IMR-90 (cell line): ENCODE results near the gene CLDN19. TPM values are rescaled to one million over a fixed set of nuclear protein-coding genes. Genes with fewer than 3 reads are reported as not detected.

Experiments
- ATAC-seq: fragments of 200-7000 bp; cut with Tn5 transposase; 2 replicates; pipeline ENCODE4 v1.9.1; 2020; ENCODE audit warnings: low read depth, mild to moderate bottlenecking, moderate library complexity
- BruUV-seq: library from RNA; stranded (reverse); fragments of 400-500 nt; replicated peaks from 2 replicates; lab custom pipeline; 2021; lab: Mats Ljungman, UMichigan
- CTCF ChIA-PET: fragments of 300-600 bp; formaldehyde crosslinking; extraction: SDS; loops from one replicate; lab custom pipeline; 2021; ENCODE audit warnings: antibody characterized with exemption; lab: Yijun Ruan, JAX
- POLR2A ChIA-PET: fragments of 300-600 bp; sonication (Branson Sonifier 250); formaldehyde crosslinking; loops from one replicate; lab custom pipeline; 2022; ENCODE audit warnings: antibody characterized with exemption; ENCODE audit not compliant: unreplicated experiment; lab: Charles Lee
- DNase-seq: peaks from one replicate; pipeline ENCODE4 v3.0.0; 2013
- H2AFZ ChIP-seq: replicated peaks from 2 replicates; pipeline ENCODE3; 2013; ENCODE audit warnings: low read length, mild to moderate bottlenecking; ENCODE audit not compliant: poor library complexity
- H2AK5ac ChIP-seq: 2 replicates; pipeline ENCODE4 v1.6.1; 2013; ENCODE audit warnings: low read depth, low read length, inconsistent platforms
- H2AK9ac ChIP-seq: replicated peaks from 2 replicates; pipeline ENCODE3; 2013; ENCODE audit warnings: mild to moderate bottlenecking, low read depth, low read length, moderate library complexity; ENCODE audit not compliant: poor library complexity
- H2BK120ac ChIP-seq: 2 replicates; pipeline ENCODE4 v1.6.1; 2013; ENCODE audit warnings: low read depth, low read length, inconsistent platforms
- H2BK15ac ChIP-seq: 3 replicates; pipeline ENCODE4 v1.6.1; 2013; ENCODE audit warnings: low read depth, low read length, inconsistent platforms
- H2BK20ac ChIP-seq: 2 replicates; pipeline ENCODE4 v1.6.1; 2013; ENCODE audit warnings: low read depth, mild to moderate bottlenecking, inconsistent platforms, low read length, moderate library complexity
- H2BK5ac ChIP-seq: 2 replicates; pipeline ENCODE4 v1.6.1; 2013; ENCODE audit warnings: mild to moderate bottlenecking, low read depth, low read length, inconsistent platforms; ENCODE audit not compliant: poor library complexity, severe bottlenecking
- H3K14ac ChIP-seq: replicated peaks from 2 replicates; pipeline ENCODE4 v1.6.1; 2013; ENCODE audit warnings: low read depth, low read length, inconsistent platforms
- H3K18ac ChIP-seq: 2 replicates; pipeline ENCODE4 v1.6.1; 2013; ENCODE audit warnings: low read depth, low read length, control low read depth
- H3K23ac ChIP-seq: 2 replicates; pipeline ENCODE4 v1.6.1; 2013; ENCODE audit warnings: low read depth, low read length, inconsistent platforms
- H3K27ac ChIP-seq: 2 replicates; pipeline ENCODE4 v1.5.1; 2013; ENCODE audit warnings: mild to moderate bottlenecking, control low read depth, low read length; ENCODE audit not compliant: insufficient read depth
- H3K27me3 ChIP-seq: 2 replicates; pipeline ENCODE4 v1.6.1; 2013; ENCODE audit warnings: low read length; ENCODE audit not compliant: control insufficient read depth, insufficient read depth
- H3K36me3 ChIP-seq: 2 replicates; pipeline ENCODE4 v1.6.1; 2013; ENCODE audit warnings: low read length, mixed read lengths; ENCODE audit not compliant: control insufficient read depth, insufficient read depth
- H3K4ac ChIP-seq: 2 replicates; pipeline ENCODE4 v1.6.1; 2013; ENCODE audit warnings: low read depth, low read length, inconsistent platforms
- H3K4me1 ChIP-seq: 2 replicates; pipeline ENCODE4 v1.6.1; 2013; ENCODE audit warnings: low read length, mixed read lengths; ENCODE audit not compliant: control insufficient read depth, insufficient read depth
- H3K4me2 ChIP-seq: 2 replicates; pipeline ENCODE4 v1.6.1; 2013; ENCODE audit warnings: low read depth, mild to moderate bottlenecking, control low read depth, low read length, moderate library complexity
- H3K4me3 ChIP-seq: 2 replicates; pipeline ENCODE4 v1.5.1; 2013; ENCODE audit warnings: low read depth, mild to moderate bottlenecking, control low read depth, low read length, moderate library complexity; ENCODE audit not compliant: insufficient read depth
- H3K56ac ChIP-seq: 2 replicates; pipeline ENCODE4 v1.6.1; 2013; ENCODE audit warnings: low read length, inconsistent platforms; ENCODE audit not compliant: insufficient read depth; ENCODE audit errors: extremely low read depth
- H3K79me1 ChIP-seq, 2 experiments: 2 replicates each; pipeline ENCODE4 v1.6.1; 2013; ENCODE audit warnings: low read length in 2 of 2, inconsistent platforms in 1 of 2, low read depth in 1 of 2
- H3K9ac ChIP-seq: 2 replicates; pipeline ENCODE4 v1.6.1; 2013; ENCODE audit warnings: low read depth, low read length, control low read depth
- H3K9me1 ChIP-seq: 2 replicates; pipeline ENCODE4 v1.6.1; 2013; ENCODE audit warnings: low read length, inconsistent platforms; ENCODE audit not compliant: insufficient read depth
- H3K9me3 ChIP-seq: 2 replicates; pipeline ENCODE4 v1.6.1; 2013; ENCODE audit warnings: low read length; ENCODE audit not compliant: control insufficient read depth, insufficient read depth
- H4K20me1 ChIP-seq: 2 replicates; pipeline ENCODE4 v1.6.1; 2013; ENCODE audit warnings: low read length, inconsistent platforms; ENCODE audit not compliant: insufficient read depth
- H4K5ac ChIP-seq: 2 replicates; pipeline ENCODE4 v1.6.1; 2013; ENCODE audit warnings: mild to moderate bottlenecking, low read depth, low read length, control low read depth
- H4K8ac ChIP-seq, 2 experiments: 2 replicates each; pipeline ENCODE4 v1.6.1; 2013; ENCODE audit warnings: low read depth in 2 of 2, low read length in 2 of 2, control low read depth in 1 of 2, inconsistent platforms in 1 of 2
- H4K91ac ChIP-seq: 2 replicates; pipeline ENCODE4 v1.6.1; 2013; ENCODE audit warnings: low read depth, low read length, inconsistent platforms; ENCODE audit not compliant: insufficient read depth
- BHLHE40 ChIP-seq: fragments of 150-350 bp; IDR thresholded peaks from 2 replicates; pipeline ENCODE4 v1.6.1; 2016; ENCODE audit warnings: mild to moderate bottlenecking, low read depth, low read length
- CEBPB ChIP-seq: IDR thresholded peaks from 2 replicates; pipeline ENCODE4 v1.6.1; 2012; ENCODE audit warnings: low read depth, low read length, improper control_type of control experiment
- CHD1 ChIP-seq: IDR thresholded peaks from 2 replicates; pipeline ENCODE4 v1.6.1; 2012; ENCODE audit warnings: low read depth, low read length, improper control_type of control experiment
- CTCF ChIP-seq: conservative IDR thresholded peaks from 2 replicates; pipeline ENCODE4 v1.5.1; 2012; ENCODE audit warnings: mild to moderate bottlenecking, low read depth, low read length, improper control_type of control experiment
- ELK1 ChIP-seq: fragments of 150-350 bp; IDR thresholded peaks from 2 replicates; pipeline ENCODE4 v1.6.1; 2016; ENCODE audit warnings: low read depth, mild to moderate bottlenecking, low read length, moderate library complexity, borderline replicate concordance
- FOS ChIP-seq: fragments of 150-350 bp; IDR thresholded peaks from 2 replicates; pipeline ENCODE4 v1.6.1; 2016; ENCODE audit warnings: low read depth, low read length
- MAFK ChIP-seq: IDR thresholded peaks from 2 replicates; pipeline ENCODE4 v1.6.1; 2012; ENCODE audit warnings: low read depth, low read length, improper control_type of control experiment
- MAZ ChIP-seq: IDR thresholded peaks from 2 replicates; pipeline ENCODE4 v1.6.1; 2012; ENCODE audit warnings: low read depth, mild to moderate bottlenecking, low read length, improper control_type of control experiment, moderate library complexity, borderline replicate concordance
- MXI1 ChIP-seq: IDR thresholded peaks from 2 replicates; pipeline ENCODE4 v1.6.1; 2012; ENCODE audit warnings: low read depth, mild to moderate bottlenecking, low read length, moderate library complexity, borderline replicate concordance
- POLR2A ChIP-seq: IDR thresholded peaks from 2 replicates; pipeline ENCODE4 v1.6.1; 2012; ENCODE audit warnings: mild to moderate bottlenecking, low read depth, low read length
- RAD21 ChIP-seq: IDR thresholded peaks from 2 replicates; pipeline ENCODE4 v1.6.1; 2012; ENCODE audit warnings: low read length, improper control_type of control experiment
- RCOR1 ChIP-seq: IDR thresholded peaks from 2 replicates; pipeline ENCODE4 v1.6.1; 2012; ENCODE audit warnings: mild to moderate bottlenecking, low read length, improper control_type of control experiment; ENCODE audit not compliant: insufficient replicate concordance
- RFX5 ChIP-seq: IDR thresholded peaks from 2 replicates; pipeline ENCODE4 v1.8.0; 2012; ENCODE audit warnings: low read depth, mild to moderate bottlenecking, low read length, moderate library complexity
- SMC3 ChIP-seq: fragments of 150-350 bp; IDR thresholded peaks from 2 replicates; pipeline ENCODE4 v1.6.1; 2016; ENCODE audit warnings: low read depth, mild to moderate bottlenecking, antibody characterized with exemption, low read length, moderate library complexity
- USF2 ChIP-seq: fragments of 150-350 bp; IDR thresholded peaks from 2 replicates; pipeline ENCODE4 v1.6.1; 2017; ENCODE audit warnings: mild to moderate bottlenecking, antibody characterized with exemption, low read length, low read depth
- WGBS, 2 experiments: methylation state at CpG; one replicate each; pipeline versions ENCODE4 v1.1.5 to v1.1.7; 2013; ENCODE audit warnings: missing lambda C conversion rate in 2 of 2; ENCODE audit not compliant: insufficient read length in 1 of 2; ENCODE audit errors: extremely low coverage in 2 of 2; 5-methylcytosine and 5-hydroxymethylcytosine counted together
- dilution Hi-C: fragments of 300-500 bp; cut with HindIII; formaldehyde crosslinking; loops from one replicate; pipeline ENCODE4 v1.14.3; 2018; ENCODE audit warnings: low sequenced_read_pairs; ENCODE audit not compliant: unreplicated experiment
- in situ Hi-C: fragments of 300-500 bp; cut with MboI; formaldehyde crosslinking; loops from 3 replicates; pipeline ENCODE4 v1.14.3; 2019; ENCODE audit warnings: low sequenced_read_pairs, inconsistent platforms, mixed read lengths
- intact Hi-C: fragments of 100-400 bp; cut with micrococcal nuclease; formaldehyde crosslinking; loops from 2 replicates; pipeline ENCODE4 v1.10.0; 2022
- polyA plus RNA-seq, 3 experiments: library from polyadenylated mRNA; depleted of rRNA; stranded (reverse); fragments of >200 nt; gene quantifications; 2 replicates each; pipeline ENCODE4 v1.2.3, GENCODE V29; 2012; ENCODE audit warnings: low replicate concordance in 1 of 3
- total RNA-seq: library from RNA; depleted of rRNA; stranded (reverse); fragments of >200 nt; gene quantifications from 2 replicates; pipeline ENCODE4 v1.2.3, GENCODE V29; 2012

The CLDN19 gene
- total and polyA plus RNA-seq, 2 of the 4 experiments (the other 2 are of a cell fraction): not detected

- no peaks in the 10 kb centered on the region; the same call in 1 of the 2 replicates for H3K27me3 ChIP-seq
- H2AFZ ChIP-seq: no peak overlapping the region
- dilution Hi-C loops: no loop called here
- no peak overlapping the region for H3K9ac ChIP-seq
- H2BK5ac ChIP-seq: no peak overlapping the region
- no peak overlapping the region for H3K56ac ChIP-seq
- H3K4me3 ChIP-seq: no peak overlapping the region
- no peaks in the 10 kb centered on the region for H3K9me3 ChIP-seq
- in situ Hi-C loops: no loop called here
- no peak overlapping the region for H3K27ac ChIP-seq
- ATAC-seq (no peak), DNase-seq (no peak)
- H3K18ac ChIP-seq: no peak overlapping the region
- no peaks in the 10 kb centered on the region for H3K4me1 ChIP-seq
- 60% methylated on average over 4 of the region's 21 CpGs; no CpG with 5 or more reads in 1 of the 2 experiments for WGBS, 2 experiments
- H3K14ac ChIP-seq: no peak overlapping the region
- no TSS peak for BruUV-seq
- H2AK9ac ChIP-seq: no peak overlapping the region
- peaks cover 30% of the 10 kb centered on the region for H3K36me3 ChIP-seq
- no peak overlapping the region for H3K4ac ChIP-seq
- peaks cover 5% of the 10 kb centered on the region; the same call in 1 of the 2 replicates for H3K9me1 ChIP-seq
- no peak overlapping the region for H2AK5ac ChIP-seq
- ChIA-PET POLR2A (no interaction called here), CTCF (interaction anchor here (1.5 kb wide), 1 partner anchor 165 kb away, joined by 4 read pairs; no protein-coding TSS in a partner anchor)
- no peak overlapping the region for H2BK120ac ChIP-seq
- no peak overlapping the region for H3K23ac ChIP-seq
- no peak overlapping the region for H3K4me2 ChIP-seq
- H2BK15ac ChIP-seq: no peak overlapping the region
- H3K79me1 ChIP-seq: peaks cover 0 to 5% of the 10 kb centered on the region in 2 experiments; a peak in 1 of 4 replicates
- no peak overlapping the region for H4K8ac ChIP-seq
- no peak overlapping the region for H2BK20ac ChIP-seq
- H4K91ac ChIP-seq: no peak overlapping the region
- no peak overlapping the region for H4K5ac ChIP-seq
- peaks cover 18% of the 10 kb centered on the region for H4K20me1 ChIP-seq
- intact Hi-C loops: no loop called here
- no peak for TF ChIP-seq RAD21
- no peak for TF ChIP-seq FOS
- no peak for TF ChIP-seq SMC3
- no peak for TF ChIP-seq CEBPB
- TF ChIP-seq MAFK: no peak
- no peak for TF ChIP-seq MAZ
- TF ChIP-seq ELK1: no peak
- no peak for TF ChIP-seq CHD1
- TF ChIP-seq MXI1: no peak
- TF ChIP-seq RCOR1: no peak
- no peak for TF ChIP-seq CTCF
- TF ChIP-seq BHLHE40: no peak
- no peak for TF ChIP-seq USF2
- no peak for TF ChIP-seq RFX5
- no peak for TF ChIP-seq POLR2A
Observed at GRCh38 chr1:42743317-42744147, 3.5 kb upstream of the CLDN19 start.
